Activated CD8-positive, alpha-beta memory T cell treated with anti-CD3 and anti-CD28 coated beads for 36 hours (primary cell): ENCODE data around the gene TUT4. TPM values are rescaled to one million over a fixed set of nuclear protein-coding genes. Genes with fewer than 3 reads are reported as not detected.

Experiments
- CTCF ChIA-PET: fragments of 350-600 bp; sonication (Branson Sonifier 250); formaldehyde crosslinking; loops from one replicate; lab custom pipeline; 2021; ENCODE audit warnings: antibody characterized with exemption; lab: Charles Lee
- POLR2A ChIA-PET: fragments of 350-600 bp; sonication (Branson Sonifier 250); formaldehyde crosslinking; loops from one replicate; lab custom pipeline; 2021; ENCODE audit warnings: antibody characterized with exemption; lab: Charles Lee
- total RNA-seq, 2 experiments: library from RNA; stranded (reverse); gene quantifications; one replicate each; pipeline ENCODE4 v1.2.3, GENCODE V29; 2021

Gene TUT4
- total RNA-seq, 2 experiments from 2014 or later, result 43.8 to 50.2 TPM

DNA sequence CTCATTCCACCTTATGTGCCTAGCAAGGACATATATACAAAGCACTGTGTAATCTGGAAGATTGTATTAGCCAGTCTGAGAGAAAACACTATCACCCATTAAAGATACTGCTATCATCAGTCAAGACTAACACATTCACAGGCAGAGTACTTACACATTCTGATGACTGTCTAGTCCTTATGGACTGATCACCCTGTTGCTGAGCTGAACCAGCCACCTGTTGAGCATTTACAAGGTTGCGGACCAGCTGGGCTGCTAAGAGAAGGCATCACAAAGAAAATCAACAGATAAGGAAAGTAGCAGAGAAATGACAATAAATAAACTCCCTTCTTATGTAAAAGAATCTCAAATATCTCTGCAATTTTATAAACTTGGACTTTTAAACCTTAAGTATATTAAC lies 117.7 kb downstream of the TUT4 start:
- CTCF ChIA-PET, result no interaction called here
- POLR2A ChIA-PET, result no interaction called here

DNA sequence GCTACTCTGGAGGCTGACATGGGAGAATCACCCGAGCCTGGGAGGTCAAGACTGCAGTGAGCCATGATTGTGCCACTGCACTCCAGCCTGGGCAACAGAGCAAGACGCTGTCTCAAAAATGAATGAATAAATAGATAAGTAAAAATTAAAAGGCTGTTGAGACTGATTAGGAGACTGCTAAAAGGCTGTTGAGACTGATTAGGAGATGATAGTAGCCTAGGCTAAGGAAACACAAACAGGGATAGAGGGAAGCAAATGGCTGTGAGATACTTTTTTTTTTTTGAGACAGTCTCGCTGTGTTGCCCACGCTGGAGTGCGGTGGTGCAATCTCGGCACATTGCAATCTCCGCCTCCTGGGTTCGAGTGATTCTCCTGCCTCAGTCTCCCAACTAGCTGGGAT lies 120.1 kb downstream of the TUT4 start:
- CTCF ChIA-PET, result no interaction called here
- POLR2A ChIA-PET, result interaction anchor here (0.5 kb wide), 1 partner anchor 781 kb away, joined by 3 read pairs; no protein-coding TSS in a partner anchor

DNA sequence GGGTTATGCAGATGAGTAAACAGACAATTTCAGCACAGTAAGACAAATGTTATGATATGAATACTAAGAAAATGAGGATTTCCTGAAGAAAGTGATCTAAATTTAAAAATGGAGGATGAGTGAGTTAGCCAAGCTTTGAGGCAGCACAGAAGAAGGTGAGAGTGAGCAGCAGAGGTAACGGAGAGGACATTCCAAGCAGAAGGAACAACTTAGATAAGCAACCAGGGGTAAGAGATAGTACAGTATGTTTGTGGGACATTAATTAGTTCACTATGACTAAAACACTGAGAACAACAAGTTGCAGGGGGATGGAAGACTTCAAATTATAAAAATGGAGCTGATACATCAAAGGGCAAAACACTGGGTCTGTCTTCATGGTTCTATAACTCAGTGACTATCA lies 125.7 kb downstream of the TUT4 start:
- ChIA-PET POLR2A (no interaction called here), CTCF (no interaction called here)

DNA sequence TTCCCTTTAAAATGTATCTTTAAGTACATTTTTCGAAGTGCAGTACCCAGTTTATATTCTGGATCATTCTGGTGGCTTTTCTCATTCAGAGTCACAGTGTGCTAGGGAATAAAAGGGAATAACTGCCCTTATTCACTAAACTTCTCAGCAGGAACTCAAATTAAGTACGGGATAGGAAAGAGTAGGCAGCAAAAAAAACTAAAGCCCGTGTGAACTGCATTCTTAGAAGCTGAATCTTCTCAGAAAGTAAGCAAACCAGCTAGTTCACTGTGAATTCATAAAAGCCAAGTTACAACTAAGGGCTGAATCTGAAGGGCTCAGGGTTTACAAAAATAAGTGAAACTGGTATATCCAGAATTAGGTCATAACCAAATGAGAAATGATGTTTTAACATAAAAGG lies 126.5 kb downstream of the TUT4 start:
- ChIA-PET CTCF (no interaction called here), POLR2A (no interaction called here)

DNA sequence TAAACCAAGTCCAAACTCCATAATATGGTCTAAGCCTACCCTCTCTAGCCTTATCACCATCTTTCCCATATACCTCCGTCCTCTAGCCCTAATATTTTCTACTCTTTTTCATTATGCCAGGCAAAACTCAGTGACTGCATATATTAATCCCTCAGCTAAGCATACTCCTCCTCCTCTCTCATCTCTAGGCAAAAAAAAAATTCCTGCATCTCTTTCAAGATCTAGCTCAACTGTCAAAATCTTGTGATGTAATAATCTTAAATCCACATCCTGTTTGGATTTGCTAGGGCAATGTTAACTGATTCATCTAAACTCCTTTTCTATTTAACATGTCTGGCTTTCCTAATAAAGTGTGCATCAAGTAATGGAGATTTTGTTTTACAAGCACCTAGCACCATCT lies 128.1 kb downstream of the TUT4 start:
- ChIA-PET POLR2A (no interaction called here), CTCF (no interaction called here)

DNA sequence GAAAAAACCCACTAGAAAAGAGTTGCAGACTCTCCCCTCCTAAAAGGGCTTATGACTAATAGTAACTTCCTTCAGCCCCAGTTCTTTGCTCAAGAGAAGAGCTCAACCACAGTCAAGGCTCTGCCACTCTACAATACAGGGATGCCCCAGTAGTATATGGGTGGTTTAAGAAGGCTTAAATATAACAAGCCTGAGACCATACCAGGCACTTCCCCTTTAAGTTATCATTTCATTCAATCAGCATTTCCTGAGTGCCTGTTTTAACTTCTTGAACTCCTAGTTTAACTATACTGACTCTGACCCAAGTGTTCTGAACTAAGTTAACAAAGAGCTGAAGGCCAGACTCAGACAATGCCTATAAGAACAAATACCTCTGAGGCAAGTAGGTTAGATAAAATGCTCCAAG lies 128.7 kb downstream of the TUT4 start:
- POLR2A ChIA-PET, result interaction anchor here (0.6 kb wide), 1 partner anchor 20 kb away, joined by 3 read pairs; the partner anchor contains the start of genes ORC1 and PRPF38A
- CTCF ChIA-PET, result interaction anchor here (1.0 kb wide), 1 partner anchor 20 kb away, joined by 5 read pairs; the partner anchor contains the start of genes ORC1 and PRPF38A

DNA sequence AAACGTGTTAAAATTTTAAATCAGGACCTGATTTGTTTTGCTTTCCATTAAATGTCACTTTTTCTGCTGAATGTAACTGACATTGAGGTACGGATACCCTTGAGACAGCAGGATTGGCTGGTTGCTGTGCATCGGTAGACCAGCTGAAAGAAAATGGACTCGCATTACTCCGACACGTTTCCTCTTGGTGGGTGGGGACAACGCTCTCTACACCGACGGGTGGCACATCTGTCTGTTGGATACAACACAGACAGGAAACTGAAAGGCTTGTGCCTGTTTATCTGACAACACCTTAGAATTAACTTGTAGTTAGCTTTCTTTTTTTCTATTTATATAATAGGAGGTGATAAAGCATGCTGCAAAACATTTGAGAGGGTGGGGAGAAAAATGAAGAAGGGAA lies 129.1 kb downstream of the TUT4 start:
- CTCF ChIA-PET, result interaction anchor here (1.0 kb wide), 1 partner anchor 20 kb away, joined by 5 read pairs; the partner anchor contains the start of genes ORC1 and PRPF38A
- POLR2A ChIA-PET, result interaction anchor here (0.6 to 0.7 kb wide), 2 partner anchors 20 to 96 kb away, joined by 3 read pairs; partner anchors contain the start of genes ORC1 and PRPF38A

DNA sequence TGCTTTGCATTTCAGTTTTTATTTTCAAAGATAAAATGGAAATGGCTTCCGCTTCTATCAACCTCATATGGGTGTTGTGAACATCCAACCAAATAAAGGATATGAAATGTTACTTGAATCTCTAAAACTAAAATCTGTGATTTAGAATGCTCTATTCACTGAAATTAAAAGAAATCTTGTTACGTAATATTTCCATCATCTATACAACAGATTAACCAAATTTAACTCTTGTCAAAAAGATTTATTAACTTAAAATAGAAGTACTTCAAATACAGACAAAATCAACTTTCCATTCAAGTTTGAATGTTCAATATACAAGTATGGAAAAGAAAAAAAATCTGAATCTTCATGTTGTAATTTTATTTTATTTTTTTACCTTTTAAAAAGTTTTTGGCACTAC lies 129.8 kb downstream of the TUT4 start:
- ChIA-PET CTCF (interaction anchor here (1.0 kb wide), 1 partner anchor 19 kb away, joined by 5 read pairs; the partner anchor contains the start of genes ORC1 and PRPF38A), POLR2A (no interaction called here)

DNA sequence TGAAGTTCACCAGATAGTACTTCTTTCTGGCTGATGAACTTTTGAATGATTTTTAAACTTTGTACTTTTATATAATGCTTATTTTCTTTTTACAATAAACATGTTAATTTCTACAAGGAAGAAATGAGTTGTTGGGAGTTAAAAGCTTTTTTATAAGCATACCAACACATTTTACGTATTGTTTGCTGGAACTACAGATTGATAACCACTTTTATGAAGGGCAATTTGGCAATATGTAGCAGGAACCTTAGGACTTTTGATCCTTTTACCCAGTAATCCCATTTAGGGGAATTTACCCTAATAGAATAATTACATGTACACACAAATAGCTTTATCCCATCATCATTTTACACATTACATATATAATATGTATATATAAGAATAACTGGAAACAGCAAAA lies 132.2 kb downstream of the TUT4 start:
- POLR2A ChIA-PET, result no interaction called here
- CTCF ChIA-PET, result no interaction called here

DNA sequence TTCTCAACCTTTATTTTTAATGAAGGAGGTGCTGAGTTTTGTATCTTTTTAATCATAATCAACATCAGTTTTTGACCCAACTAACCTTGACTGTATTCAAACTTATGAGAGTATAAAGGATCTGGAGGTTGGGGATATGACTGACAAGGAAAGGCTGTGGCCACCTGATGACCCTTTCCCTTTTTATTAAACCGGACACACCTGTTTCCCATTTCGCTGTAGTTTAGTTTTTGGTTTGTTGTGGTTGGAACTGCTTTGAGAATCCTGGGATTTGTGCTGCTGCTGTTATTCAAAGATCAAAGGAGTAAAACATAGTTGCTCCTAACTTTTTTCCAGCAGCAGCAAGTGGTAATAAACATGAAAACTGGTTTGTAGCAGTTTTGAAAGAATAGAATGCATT lies 136.1 kb downstream of the TUT4 start:
- POLR2A ChIA-PET, result interaction anchor here (1.2 kb wide), 1 partner anchor 13 kb away, joined by 3 read pairs; no protein-coding TSS in a partner anchor
- CTCF ChIA-PET, result no interaction called here

DNA sequence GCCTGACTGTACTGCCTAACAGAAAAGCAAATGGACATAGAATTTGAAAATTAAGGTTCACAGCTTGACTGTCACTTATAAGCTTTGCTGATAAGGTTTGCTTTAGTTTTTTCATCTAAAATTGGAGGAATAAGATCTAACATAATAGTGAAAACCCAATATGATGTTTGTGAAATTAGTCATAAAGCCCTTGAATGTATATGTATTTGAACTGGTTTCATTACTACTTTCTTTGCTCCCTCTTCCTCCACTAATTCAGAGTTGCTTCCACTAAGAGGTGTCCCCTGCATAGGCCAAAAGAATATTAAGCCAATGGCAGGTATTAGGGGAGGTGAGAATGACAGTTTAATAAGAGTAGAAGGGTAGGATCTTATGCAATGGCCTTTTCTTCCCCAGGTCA lies 137.9 kb downstream of the TUT4 start:
- CTCF ChIA-PET, result no interaction called here
- POLR2A ChIA-PET, result no interaction called here

DNA sequence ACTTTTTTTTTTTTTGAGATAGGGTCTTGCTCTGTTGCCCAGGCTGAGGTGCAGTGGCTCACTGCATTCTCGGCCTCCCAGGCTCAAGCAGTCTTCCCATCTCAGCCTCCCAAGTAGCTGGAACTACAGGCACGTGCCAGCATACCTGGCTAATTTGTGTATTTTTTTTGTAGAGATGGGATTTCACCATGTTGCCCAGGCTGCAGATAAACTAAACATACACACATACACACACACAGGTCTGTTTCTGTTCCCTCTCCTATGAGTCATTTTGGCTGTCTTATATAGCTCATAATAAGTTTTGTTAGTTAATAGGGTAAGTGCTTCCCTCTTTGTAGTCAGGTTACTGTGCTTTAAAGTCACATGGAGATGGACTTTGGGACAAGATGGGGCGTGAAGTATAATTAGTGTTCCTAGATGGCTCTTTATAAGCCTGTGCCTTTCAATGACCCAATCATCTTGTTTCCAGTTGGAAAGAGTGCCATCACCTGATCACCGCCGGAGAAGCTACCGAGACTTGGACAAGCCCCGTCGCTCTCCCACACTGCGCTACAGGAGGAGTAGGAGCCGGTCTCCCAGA lies 139.4 kb downstream of the TUT4 start:
- ChIA-PET CTCF (no interaction called here), POLR2A (no interaction called here)

DNA sequence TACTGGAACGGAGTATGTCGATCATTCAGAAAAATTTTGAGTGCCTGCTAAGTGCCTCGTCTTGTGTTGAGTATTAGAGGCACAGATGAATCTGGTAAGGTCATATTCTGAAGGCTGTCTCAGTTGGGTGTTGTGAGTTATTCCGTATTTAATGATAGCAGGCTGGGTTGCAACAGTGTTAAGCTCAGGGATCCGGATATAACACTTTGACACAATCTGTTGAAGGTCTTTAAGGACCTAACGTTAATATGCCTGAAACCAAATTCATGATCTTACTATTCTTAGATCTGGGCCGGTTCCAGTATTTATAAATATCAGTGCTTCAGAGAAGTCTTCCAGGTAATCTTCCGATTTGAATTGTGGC lies 147.9 kb downstream of the TUT4 start:
- ChIA-PET POLR2A (interaction anchor here (1.6 kb wide), 1 partner anchor 149 kb away, joined by 4 read pairs; no protein-coding TSS in a partner anchor), CTCF (interaction anchor here (0.8 to 1.2 kb wide), 3 partner anchors 265 to 1541 kb away, joined by 3 read pairs; partner anchors contain the start of genes IFT25 and LRRC42)

DNA sequence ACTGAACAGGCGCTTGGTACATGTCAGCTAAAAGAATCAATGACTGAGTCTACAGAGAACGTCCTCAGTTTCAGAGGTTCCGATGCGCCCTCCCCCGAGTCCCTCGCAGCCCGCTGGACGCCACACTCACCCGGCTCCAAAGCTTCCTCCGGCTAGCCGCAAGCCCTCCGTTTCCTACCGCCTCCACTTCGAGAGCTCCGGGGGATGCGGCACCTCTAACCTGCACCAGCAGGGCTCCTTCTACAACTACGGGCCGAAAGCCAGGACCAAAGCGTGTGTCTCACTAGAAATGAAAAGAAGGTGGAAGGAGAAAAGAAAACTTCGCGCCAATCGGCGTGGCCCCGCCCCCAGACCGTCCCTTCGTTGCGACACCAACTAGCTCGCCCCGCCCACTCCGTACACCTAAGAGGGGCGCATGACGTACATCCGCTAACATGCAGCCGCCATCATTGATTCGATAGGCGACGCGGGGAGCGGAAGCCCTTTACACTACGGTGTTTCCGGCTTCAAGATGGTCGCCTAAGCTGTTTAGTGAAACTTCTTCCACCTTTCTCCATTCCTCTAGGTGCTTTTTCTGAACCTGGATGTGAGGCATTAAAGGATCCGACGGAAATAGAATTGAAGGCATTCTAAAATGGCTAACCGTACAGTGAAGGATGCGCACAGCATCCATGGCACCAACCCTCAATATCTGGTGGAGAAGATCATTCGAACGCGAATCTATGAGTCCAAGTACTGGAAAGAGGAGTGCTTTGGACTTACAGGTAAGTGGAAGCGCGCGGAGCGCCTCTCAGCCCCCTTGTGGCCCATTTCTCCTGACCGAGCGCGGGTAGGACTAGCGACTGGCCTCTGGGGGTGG lies 148.5 kb downstream of the TUT4 start, which contains the start of the genes ORC1 and PRPF38A:
Gene ORC1, minus strand, starts transcription at position 308 of the 859 bp plus-strand sequence. CDS start 2,200 bp downstream, outside the sequence.
Gene PRPF38A, plus strand, starts transcription at position 487 of the 859 bp plus-strand sequence. Its CDS starts 148 bp downstream, at position 635.
- ChIA-PET POLR2A (interaction anchor here (0.6 to 1.6 kb wide), 6 partner anchors 20 to 517 kb away, joined by 3 to 4 read pairs (median 4); partner anchors contain the start of gene ECHDC2), CTCF (interaction anchor here (0.8 to 1.3 kb wide), 4 partner anchors 19 to 1542 kb away, joined by 3 to 5 read pairs (median 3); partner anchors contain the start of genes IFT25 and LRRC42)

DNA sequence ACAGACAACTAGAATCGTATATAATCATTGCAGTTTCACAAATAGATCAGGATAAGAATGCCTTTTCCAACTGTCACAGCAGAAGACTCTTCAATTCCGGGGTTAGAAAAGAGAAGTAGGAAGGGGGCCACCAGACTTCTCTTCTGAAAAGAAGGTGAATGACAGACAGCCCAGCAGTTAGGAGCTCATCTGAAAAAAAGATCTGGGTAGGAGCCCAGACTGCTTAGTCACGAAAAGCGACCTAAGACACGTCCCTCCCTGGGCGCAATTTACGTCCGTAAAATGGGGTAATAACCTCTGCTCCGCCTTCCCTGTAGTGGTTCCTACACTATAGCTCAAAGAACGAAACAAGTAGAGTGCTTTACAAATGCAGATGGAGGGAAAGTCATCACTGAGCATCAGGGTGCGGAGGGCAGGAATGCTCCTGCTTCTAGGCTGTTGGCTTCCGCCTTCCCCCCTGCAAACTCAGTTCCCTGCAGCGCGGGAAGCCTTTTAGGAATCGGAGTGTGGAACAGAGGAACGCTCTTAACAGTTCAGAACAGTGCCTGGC lies 149.3 kb downstream of the TUT4 start:
- ChIA-PET POLR2A (interaction anchor here (0.5 to 1.6 kb wide), 10 partner anchors 12 to 518 kb away, joined by 3 to 4 read pairs (median 3); partner anchors contain the start of genes ECHDC2, TXNDC12 and ZYG11B), CTCF (interaction anchor here (0.8 to 1.3 kb wide), 3 partner anchors 20 to 1542 kb away, joined by 3 to 5 read pairs (median 3); partner anchors contain the start of genes IFT25 and LRRC42)

DNA sequence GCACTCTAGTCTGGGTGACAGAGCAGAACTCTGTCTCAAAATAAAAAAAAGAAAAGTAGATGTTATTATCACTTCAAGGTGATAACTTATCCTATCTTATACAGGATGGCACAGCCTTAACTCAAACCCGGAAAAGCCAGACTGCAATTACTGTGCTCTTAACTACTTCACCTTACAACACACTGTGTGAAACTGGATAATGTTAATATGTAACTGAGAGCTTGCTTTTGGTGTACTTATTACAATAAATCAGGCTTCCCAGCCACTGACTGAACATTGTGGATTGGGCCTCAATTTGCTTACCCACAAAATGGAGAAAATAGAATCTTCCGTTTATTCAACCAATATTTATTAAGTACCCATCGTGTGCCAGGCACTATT lies 150.0 kb downstream of the TUT4 start:
- CTCF ChIA-PET, result no interaction called here
- POLR2A ChIA-PET, result no interaction called here

DNA sequence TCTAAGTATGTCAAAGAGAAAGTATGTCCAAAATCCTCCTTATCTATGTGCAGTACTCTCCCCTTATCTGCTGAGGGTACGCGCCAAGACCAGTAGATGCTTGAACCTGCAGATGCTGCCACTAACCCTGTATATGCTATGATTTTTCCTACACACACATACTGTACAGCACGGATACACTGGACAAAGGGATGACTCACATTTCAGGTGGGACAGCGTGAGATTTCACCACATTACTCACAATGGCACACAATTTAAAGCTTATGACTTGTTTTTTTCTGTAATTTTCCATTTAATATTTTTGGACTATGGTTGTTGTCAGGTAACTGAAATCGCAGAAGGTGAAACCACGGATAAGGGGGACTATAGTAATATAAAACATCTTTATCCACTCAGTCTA lies 152.8 kb downstream of the TUT4 start:
- CTCF ChIA-PET, result no interaction called here
- POLR2A ChIA-PET, result interaction anchor here (0.7 kb wide), 1 partner anchor 258 kb away, joined by 6 read pairs; the partner anchor contains the start of gene ZFYVE9

DNA sequence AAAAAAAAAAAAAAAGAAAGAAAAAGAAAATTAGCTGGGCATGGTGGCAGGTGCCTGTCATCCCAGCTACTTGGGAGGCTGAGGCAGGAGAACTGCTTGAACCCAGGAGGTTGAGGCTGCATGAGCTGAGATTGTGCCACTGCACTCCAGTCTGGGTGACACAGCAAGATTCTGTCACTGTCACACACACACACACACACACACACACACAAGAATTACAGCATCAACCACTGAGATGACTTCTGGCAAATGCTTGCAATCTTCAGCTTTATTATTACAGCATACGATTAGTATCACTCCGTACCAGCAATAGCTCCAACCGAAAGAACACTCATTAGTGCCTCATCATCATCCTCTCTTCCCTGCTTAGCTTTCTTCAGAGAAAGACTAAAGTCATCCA lies 153.3 kb downstream of the TUT4 start:
- CTCF ChIA-PET, result interaction anchor here (0.7 kb wide), 1 partner anchor 841 kb away, joined by 3 read pairs; no protein-coding TSS in a partner anchor
- POLR2A ChIA-PET, result interaction anchor here (0.7 kb wide), 1 partner anchor 258 kb away, joined by 6 read pairs; the partner anchor contains the start of gene ZFYVE9

DNA sequence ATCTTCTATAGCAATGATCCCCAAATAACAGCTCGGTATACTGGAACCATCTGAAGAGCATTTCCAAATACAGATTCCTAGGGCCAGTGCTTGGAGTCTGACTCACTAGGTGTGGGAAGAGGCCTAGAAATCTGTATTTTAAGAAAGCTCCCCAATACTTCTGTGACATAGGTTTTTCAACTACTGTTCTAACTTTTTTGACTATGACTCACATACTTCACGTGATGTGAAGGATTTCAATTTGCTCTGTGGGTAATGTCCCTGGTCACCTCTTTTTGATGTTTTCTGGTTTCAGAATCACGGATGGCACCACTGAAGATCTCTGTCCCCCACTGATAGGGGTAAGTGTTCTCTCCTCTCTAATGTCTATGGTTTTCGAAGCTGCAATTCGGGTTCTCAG lies 159.7 kb downstream of the TUT4 start:
- ChIA-PET CTCF (no interaction called here), POLR2A (interaction anchor here (0.6 kb wide), 1 partner anchor 233 kb away, joined by 3 read pairs; no protein-coding TSS in a partner anchor)
